Uterus (tissue), 2 donors: ENCODE measurements around the gene HAGH.

ENCODE experiments used
- POLR2A ChIP-seq, 2 donors: fragments of 450-650 bp; IDR thresholded peaks; one replicate each; pipeline ENCODE4 v1.6.1; 2016; ENCODE audit warnings: antibody characterized with exemption in 2 of 2, mild to moderate bottlenecking in 1 of 2, moderate library complexity in 1 of 2
- TF ChIP-seq, protein P1 (sequence below), 4 experiments: fragments of 200-600 bp in 2 of 4; fragments of 450-650 bp in 2 of 4; sonication (generic) in 2 of 4; IDR thresholded peaks; one replicate each; pipeline ENCODE4 v1.5.1; 2016 to 2019; ENCODE audit warnings: antibody characterized with exemption in 4 of 4, mild to moderate bottlenecking in 2 of 4, moderate library complexity in 1 of 4

DNA sequence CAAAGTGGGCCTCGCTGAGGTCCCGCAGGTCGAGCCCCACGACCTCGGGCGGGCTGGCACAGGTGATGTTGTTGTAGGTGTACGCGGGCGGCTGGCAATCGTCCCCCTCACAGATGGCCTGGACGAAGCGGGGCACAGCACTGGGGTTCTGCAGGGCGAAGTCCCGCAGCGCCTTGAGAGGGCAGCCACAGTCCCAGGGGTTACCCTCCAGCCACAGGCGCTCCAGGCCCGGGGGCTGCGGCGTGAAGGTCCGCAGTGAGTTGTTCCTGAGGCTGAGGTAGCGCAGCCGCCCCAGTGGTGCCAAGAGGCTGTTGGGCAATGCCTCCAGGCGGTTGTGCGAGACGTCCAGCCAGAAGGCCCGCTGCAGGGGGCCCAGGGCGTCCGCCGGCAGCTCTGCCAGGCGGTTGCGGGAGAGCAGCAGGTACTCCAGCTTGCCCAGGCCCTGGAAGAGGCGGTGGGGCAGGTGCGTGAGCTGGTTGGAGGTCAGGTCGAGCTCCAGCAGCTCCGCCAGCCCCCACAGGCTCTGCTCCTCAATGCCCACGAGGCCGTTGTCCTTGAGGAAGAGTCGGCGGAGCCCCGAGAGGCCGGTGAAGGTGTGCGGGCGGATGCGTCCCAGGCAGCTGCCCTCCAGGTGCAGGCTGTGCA lies 35.9 kb downstream of the HAGH start:
- TF ChIP-seq, protein P1, sequence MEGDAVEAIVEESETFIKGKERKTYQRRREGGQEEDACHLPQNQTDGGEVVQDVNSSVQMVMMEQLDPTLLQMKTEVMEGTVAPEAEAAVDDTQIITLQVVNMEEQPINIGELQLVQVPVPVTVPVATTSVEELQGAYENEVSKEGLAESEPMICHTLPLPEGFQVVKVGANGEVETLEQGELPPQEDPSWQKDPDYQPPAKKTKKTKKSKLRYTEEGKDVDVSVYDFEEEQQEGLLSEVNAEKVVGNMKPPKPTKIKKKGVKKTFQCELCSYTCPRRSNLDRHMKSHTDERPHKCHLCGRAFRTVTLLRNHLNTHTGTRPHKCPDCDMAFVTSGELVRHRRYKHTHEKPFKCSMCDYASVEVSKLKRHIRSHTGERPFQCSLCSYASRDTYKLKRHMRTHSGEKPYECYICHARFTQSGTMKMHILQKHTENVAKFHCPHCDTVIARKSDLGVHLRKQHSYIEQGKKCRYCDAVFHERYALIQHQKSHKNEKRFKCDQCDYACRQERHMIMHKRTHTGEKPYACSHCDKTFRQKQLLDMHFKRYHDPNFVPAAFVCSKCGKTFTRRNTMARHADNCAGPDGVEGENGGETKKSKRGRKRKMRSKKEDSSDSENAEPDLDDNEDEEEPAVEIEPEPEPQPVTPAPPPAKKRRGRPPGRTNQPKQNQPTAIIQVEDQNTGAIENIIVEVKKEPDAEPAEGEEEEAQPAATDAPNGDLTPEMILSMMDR (IDR thresholded peaks at IDR 0.05), result no peak
- no peak for TF ChIP-seq POLR2A (IDR thresholded peaks at IDR 0.05)
